K562 (cell line): ENCODE measurements around the gene DNAJC17. TPM values are rescaled to one million over a fixed set of nuclear protein-coding genes. Genes with fewer than 3 reads are reported as not detected.

Experiments
- ATAC-seq: fragments of 200-7000 bp; cut with Tn5 transposase; 3 replicates; pipeline ENCODE4 v1.9.1; 2020; ENCODE audit warnings: moderate library complexity
- BruUV-seq: library from RNA; stranded (reverse); fragments of 400-500 nt; replicated peaks from 2 replicates; lab custom pipeline; 2021; lab: Mats Ljungman, UMichigan
- CTCF ChIA-PET: fragments of 300-600 bp; formaldehyde crosslinking; extraction: SDS; loops from one replicate; lab custom pipeline; 2021; ENCODE audit warnings: low intra/inter-chr PET ratio; lab: Yijun Ruan, JAX
- POLR2A ChIA-PET: fragments of 300-600, 350-650 bp; sonication (Branson Sonifier 250); formaldehyde crosslinking; extraction: SDS; loops from one replicate; lab custom pipeline; 2021; ENCODE audit warnings: antibody characterized with exemption, inconsistent platforms; lab: Yijun Ruan, JAX
- DNase-seq, 4 experiments: peaks; one replicate each; pipeline versions ENCODE4 v3.0.0 to v3.0.0-alpha.2; 2011 to 2018; ENCODE audit warnings: low spot score in 3 of 4, mixed read lengths in 3 of 4; ENCODE audit errors: extremely low read depth in 1 of 4
- FAIRE-seq: peaks from 2 replicates; lab custom pipeline; 2011; peaks lifted over from hg19 to GRCh38; lab: Jason Lieb, UNC
- H2AFZ ChIP-seq: 2 replicates; pipeline ENCODE4 v1.6.0; 2011; ENCODE audit warnings: low read depth, low read length, control low read depth, inconsistent platforms
- H3K27ac ChIP-seq: fragments of 200-600 bp; 3 replicates; pipeline ENCODE4 v1.8.0; 2011; ENCODE audit warnings: low read depth, mild to moderate bottlenecking, control low read depth, inconsistent platforms, low read length, moderate library complexity, mixed read lengths; ENCODE audit errors: extremely low read depth
- H3K27me3 ChIP-seq, 2 experiments: fragments of 300-600 bp in 1 of 2; 2 replicates in 1 of 2; 3 replicates in 1 of 2; pipeline versions ENCODE4 v1.6.0 to v1.8.0; 2011; ENCODE audit warnings: inconsistent platforms in 2 of 2, low read length in 2 of 2, mild to moderate bottlenecking in 1 of 2, mixed read lengths in 1 of 2, moderate library complexity in 1 of 2; ENCODE audit not compliant: control insufficient read depth in 2 of 2, insufficient read depth in 2 of 2
- H3K36me3 ChIP-seq: fragments of 300-600 bp; 3 replicates; pipeline ENCODE4 v1.8.0; 2011; ENCODE audit warnings: mild to moderate bottlenecking, low read length, inconsistent platforms; ENCODE audit not compliant: control insufficient read depth, insufficient read depth
- H3K4me1 ChIP-seq, 2 experiments: fragments of 200-600 bp in 1 of 2; replicated peaks in 1 of 2; 2 replicates in 1 of 2; 3 replicates in 1 of 2; pipeline versions ENCODE4 v1.5.1 to v1.8.0; 2011; ENCODE audit warnings: inconsistent platforms in 2 of 2, low read length in 2 of 2, mild to moderate bottlenecking in 1 of 2, mixed read lengths in 1 of 2, moderate library complexity in 1 of 2; ENCODE audit not compliant: control insufficient read depth in 2 of 2, insufficient read depth in 2 of 2
- H3K4me2 ChIP-seq: 2 replicates; pipeline ENCODE4 v1.6.1; 2011; ENCODE audit warnings: low read length, control low read depth, inconsistent platforms, mixed read lengths; ENCODE audit not compliant: insufficient read depth
- H3K4me3 ChIP-seq: fragments of 200-600 bp; sonication (generic), shearing (Covaris generic); 2 replicates; pipeline ENCODE4 v1.5.1; 2016; ENCODE audit warnings: control low read depth, inconsistent platforms
- H3K79me2 ChIP-seq: fragments of 200-600 bp; 3 replicates; pipeline ENCODE4 v1.8.0; 2011; ENCODE audit warnings: low read length, inconsistent platforms; ENCODE audit not compliant: control insufficient read depth, insufficient read depth
- H3K9ac ChIP-seq, 2 experiments: 2 replicates each; pipeline versions ENCODE4 v1.6.0 to v1.6.1; 2011; ENCODE audit warnings: low read depth in 2 of 2, low read length in 2 of 2, control low read depth in 1 of 2, inconsistent platforms in 1 of 2, mild to moderate bottlenecking in 1 of 2, mixed read lengths in 1 of 2; ENCODE audit not compliant: insufficient read depth in 1 of 2
- H3K9me1 ChIP-seq: one replicate; pipeline ENCODE4 v1.6.0; 2011; ENCODE audit warnings: inconsistent platforms, mild to moderate bottlenecking, low read length, moderate library complexity; ENCODE audit not compliant: control insufficient read depth, insufficient read depth
- H3K9me3 ChIP-seq: replicated peaks from 2 replicates; pipeline ENCODE4 v1.5.1; 2011; ENCODE audit warnings: low read depth, low read length, inconsistent platforms; ENCODE audit not compliant: control insufficient read depth, insufficient read depth
- H4K20me1 ChIP-seq: replicated peaks from 2 replicates; pipeline ENCODE4 v1.6.1; 2011; ENCODE audit warnings: low read length, inconsistent platforms, mixed read lengths; ENCODE audit not compliant: control insufficient read depth, insufficient read depth
- FOXA3 ChIP-seq, 2 experiments: fragments of 450-650 bp in 1 of 2; sonication (generic) in 1 of 2; formaldehyde crosslinking; IDR thresholded peaks in 1 of 2; conservative IDR thresholded peaks in 1 of 2; 2 replicates each; pipeline versions ENCODE4 v1.4.0 to v1.8.0; 2020 to 2022; ENCODE audit warnings: mild to moderate bottlenecking in 2 of 2, missing genetic modification reagents in 1 of 2
- WGBS: fragments of 100-300 bp; shearing (Covaris generic); methylation state at CpG from one replicate; pipeline ENCODE4 v1.1.6; 2016; ENCODE audit warnings: low coverage, mixed read lengths; ENCODE audit not compliant: insufficient coverage; ENCODE audit errors: missing lambda C conversion rate; 5-methylcytosine and 5-hydroxymethylcytosine counted together
- in situ Hi-C: fragments of 300-500 bp; cut with MboI; formaldehyde crosslinking; loops from 4 replicates; pipeline ENCODE4 v1.15.0; 2018; ENCODE audit warnings: inconsistent platforms, mixed read lengths
- intact Hi-C: fragments of 100-400 bp; cut with micrococcal nuclease; formaldehyde crosslinking; loops from 2 replicates; pipeline ENCODE4 v1.14.2; 2022
- polyA plus RNA-seq, 8 experiments: library from polyadenylated mRNA; depleted of rRNA in 4 of 8; stranded (reverse) in 5 of 8; unstranded in 3 of 8; fragments of >200 nt; fragmentation: Nextera tagmentation in 2 of 8; fragmentation: Illumina TruSeq in 1 of 8; extraction: Ambion mirVana in 2 of 8; extraction: Trizol in 1 of 8; gene quantifications; 2 replicates each; pipeline versions ENCODE4 v1.2.1 to v1.2.3, GENCODE V29; 2011 to 2014; ENCODE audit warnings: inconsistent platforms in 1 of 8, missing spikeins in 1 of 8
- total RNA-seq, 7 experiments: library from RNA; depleted of rRNA in 6 of 7; stranded (reverse); fragments of >200 nt in 6 of 7; fragmentation: Illumina TruSeq in 2 of 7; extraction: Trizol in 2 of 7; gene quantifications; 2 replicates each; pipeline versions ENCODE4 v1.2.1 to v1.2.3, GENCODE V29; 2011 to 2021; ENCODE audit warnings: low replicate concordance in 1 of 7
- TF ChIP-seq, protein P1 (sequence below): sonication (generic); formaldehyde crosslinking; IDR thresholded peaks from 2 replicates; pipeline ENCODE4 v1.8.1; 2022; ENCODE audit warnings: missing genetic modification reagents
- TF ChIP-seq, protein P2 (sequence below): fragments of 450-650 bp; IDR thresholded peaks from 2 replicates; pipeline ENCODE4 v1.6.1; 2018; ENCODE audit not compliant: partially characterized antibody

DNAJC17 gene
- total and polyA plus RNA-seq, 9 of the 15 experiments (the other 6 are each of a cell fraction or from before 2014, with no cell fraction given), result 2.4 to 79.4 (median 44.2) TPM

DNA sequence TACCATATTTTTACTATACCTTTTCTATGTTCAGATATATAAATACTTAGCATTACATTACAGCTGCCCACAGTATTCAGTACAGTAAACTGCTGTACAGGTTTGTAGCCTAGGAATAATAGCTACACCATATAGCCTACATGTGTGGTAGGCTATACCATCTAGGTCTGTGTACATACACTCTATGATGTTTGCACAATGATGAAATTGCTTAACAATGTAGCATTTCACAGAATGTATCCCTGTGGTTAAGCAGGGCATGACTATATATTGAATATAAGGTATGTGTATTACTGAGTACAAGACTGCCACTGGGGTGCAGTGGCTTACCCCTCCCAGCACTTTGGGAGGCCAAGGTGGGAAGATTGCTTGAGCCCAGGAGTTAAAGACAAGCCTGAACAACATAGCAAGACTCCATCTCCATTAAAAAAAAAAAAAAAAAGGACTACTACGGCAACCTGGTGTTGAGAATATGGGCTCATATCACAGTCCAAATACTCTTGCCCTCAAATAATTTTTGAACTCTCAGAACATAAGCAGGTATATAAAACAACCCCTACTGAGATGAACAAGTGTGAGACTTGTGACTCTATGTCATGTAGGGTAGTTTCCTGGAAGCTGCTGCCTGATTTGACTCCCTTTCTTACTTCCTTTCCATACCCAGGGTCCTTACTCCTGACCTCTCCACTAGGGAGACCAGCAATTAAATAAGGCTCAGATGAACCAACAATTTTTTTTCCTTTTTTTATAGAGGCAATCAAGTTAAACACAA, 16.5 kb upstream of the DNAJC17 start (continued):
- TF ChIP-seq FOXA3 (CRISPR knock-in tag; conservative IDR thresholded peaks at IDR 0.05 in 1 of 2, IDR thresholded peaks at IDR 0.05 in 1 of 2), result peak in 1 of 2 experiments; percentile 63; a peak in 2 of 4 replicates

DNA sequence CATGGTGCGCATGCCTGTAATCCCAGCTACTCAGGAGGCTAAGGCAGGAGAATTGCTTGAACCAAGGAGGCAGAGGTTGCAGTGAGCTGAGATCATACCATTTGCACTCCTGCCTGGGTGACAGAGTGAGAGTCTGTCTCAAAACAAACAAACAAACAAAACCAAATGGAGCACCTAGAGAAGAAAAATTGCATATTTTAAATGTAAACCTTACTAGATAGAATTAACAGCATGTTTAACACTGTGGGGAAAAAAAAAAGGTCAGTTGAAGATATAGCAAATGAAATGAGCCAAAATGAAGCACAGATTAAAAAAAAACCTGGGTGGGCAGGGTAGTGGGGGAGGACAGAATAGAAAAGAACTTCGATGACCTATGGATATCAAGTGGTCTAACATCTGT, 13.9 kb upstream of the DNAJC17 start:
- ATAC-seq (no peak), FAIRE-seq (no peak), DNase-seq (no peak)
- Histone ChIP-seq H3K79me2 (no peaks in the 10 kb centered on the region), H3K4me1 (peaks cover under 1 to 11% of the 10 kb centered on the region in 2 experiments; a peak in 4 of 5 replicates), H3K4me3 (no peak overlapping the region), H3K9me3 (no peaks in the 10 kb centered on the region), H3K9ac (no peak overlapping the region), H3K27ac (no peak overlapping the region), H4K20me1 (peaks cover 4% of the 10 kb centered on the region), H3K27me3 (no peaks in the 10 kb centered on the region), H2AFZ (no peak overlapping the region), H3K9me1 (no peaks in the 10 kb centered on the region), H3K4me2 (no peak overlapping the region), H3K36me3 (no peaks in the 10 kb centered on the region)
- no TSS peak for BruUV-seq
- intact Hi-C loops, result no loop called here
- ChIA-PET POLR2A (no interaction called here), CTCF (no interaction called here)
- WGBS, result 52% methylated on average over 2 of the region's 2 CpGs
- TF ChIP-seq, protein P1, sequence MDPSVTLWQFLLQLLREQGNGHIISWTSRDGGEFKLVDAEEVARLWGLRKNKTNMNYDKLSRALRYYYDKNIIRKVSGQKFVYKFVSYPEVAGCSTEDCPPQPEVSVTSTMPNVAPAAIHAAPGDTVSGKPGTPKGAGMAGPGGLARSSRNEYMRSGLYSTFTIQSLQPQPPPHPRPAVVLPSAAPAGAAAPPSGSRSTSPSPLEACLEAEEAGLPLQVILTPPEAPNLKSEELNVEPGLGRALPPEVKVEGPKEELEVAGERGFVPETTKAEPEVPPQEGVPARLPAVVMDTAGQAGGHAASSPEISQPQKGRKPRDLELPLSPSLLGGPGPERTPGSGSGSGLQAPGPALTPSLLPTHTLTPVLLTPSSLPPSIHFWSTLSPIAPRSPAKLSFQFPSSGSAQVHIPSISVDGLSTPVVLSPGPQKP (CRISPR knock-in tag), result no peak
- TF ChIP-seq, protein P2, sequence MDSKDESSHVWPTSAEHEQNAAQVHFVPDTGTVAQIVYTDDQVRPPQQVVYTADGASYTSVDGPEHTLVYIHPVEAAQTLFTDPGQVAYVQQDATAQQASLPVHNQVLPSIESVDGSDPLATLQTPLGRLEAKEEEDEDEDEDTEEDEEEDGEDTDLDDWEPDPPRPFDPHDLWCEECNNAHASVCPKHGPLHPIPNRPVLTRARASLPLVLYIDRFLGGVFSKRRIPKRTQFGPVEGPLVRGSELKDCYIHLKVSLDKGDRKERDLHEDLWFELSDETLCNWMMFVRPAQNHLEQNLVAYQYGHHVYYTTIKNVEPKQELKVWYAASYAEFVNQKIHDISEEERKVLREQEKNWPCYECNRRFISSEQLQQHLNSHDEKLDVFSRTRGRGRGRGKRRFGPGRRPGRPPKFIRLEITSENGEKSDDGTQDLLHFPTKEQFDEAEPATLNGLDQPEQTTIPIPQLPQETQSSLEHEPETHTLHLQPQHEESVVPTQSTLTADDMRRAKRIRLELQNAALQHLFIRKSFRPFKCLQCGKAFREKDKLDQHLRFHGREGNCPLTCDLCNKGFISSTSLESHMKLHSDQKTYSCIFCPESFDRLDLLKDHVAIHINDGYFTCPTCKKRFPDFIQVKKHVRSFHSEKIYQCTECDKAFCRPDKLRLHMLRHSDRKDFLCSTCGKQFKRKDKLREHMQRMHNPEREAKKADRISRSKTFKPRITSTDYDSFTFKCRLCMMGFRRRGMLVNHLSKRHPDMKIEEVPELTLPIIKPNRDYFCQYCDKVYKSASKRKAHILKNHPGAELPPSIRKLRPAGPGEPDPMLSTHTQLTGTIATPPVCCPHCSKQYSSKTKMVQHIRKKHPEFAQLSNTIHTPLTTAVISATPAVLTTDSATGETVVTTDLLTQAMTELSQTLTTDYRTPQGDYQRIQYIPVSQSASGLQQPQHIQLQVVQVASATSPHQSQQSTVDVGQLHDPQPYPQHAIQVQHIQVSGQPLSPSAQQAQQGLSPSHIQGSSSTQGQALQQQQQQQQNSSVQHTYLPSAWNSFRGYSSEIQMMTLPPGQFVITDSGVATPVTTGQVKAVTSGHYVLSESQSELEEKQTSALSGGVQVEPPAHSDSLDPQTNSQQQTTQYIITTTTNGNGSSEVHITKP, result peak; percentile 87
- in situ Hi-C loops, result no loop called here
